GM18502 (cell line): ENCODE data around the gene ZCCHC17.

Experiments
- ATAC-seq: cut with Tn5 transposase; IDR thresholded peaks from one replicate; pipeline ENCODE4 v1.9.1; 2021; ENCODE audit warnings: mild to moderate bottlenecking; ENCODE audit not compliant: unreplicated experiment, poor library complexity

ZCCHC17 gene

GRCh38 chr1:31302709-31303441 lies 6.0 kb downstream of the ZCCHC17 start:
- no peak for ATAC-seq

GRCh38 chr1:31306278-31306677 lies 9.4 kb downstream of the ZCCHC17 start:
- no peak for ATAC-seq

- ATAC-seq, result no peak
Measured at GRCh38 chr1:31308036-31308435, 11.2 kb downstream of the ZCCHC17 start.

DNA sequence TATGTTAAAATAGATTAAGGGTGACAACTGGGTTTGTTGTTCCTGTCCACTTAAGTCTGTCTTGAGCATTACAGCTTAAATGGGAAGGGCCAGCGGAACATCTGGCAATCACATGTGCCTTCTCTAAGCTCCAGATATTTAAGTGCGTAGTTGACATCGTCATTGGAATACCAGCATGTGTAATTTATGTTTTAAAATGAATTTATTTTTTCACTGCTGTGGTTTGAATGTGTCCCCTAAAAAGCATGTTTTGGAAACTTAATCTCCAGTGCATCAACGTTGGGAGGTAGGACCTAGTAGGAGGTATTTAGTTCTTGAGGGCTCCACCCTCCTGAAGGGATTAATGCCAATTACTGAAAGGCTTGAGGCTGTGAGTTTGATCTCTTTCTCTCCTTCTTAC lies 13.4 kb downstream of the ZCCHC17 start:
- ATAC-seq, result no peak

- no peak for ATAC-seq
Measured at GRCh38 chr1:31315902-31316301, 19.1 kb downstream of the ZCCHC17 start.

GRCh38 chr1:31318146-31318545 lies 21.3 kb downstream of the ZCCHC17 start:
- no peak for ATAC-seq

DNA sequence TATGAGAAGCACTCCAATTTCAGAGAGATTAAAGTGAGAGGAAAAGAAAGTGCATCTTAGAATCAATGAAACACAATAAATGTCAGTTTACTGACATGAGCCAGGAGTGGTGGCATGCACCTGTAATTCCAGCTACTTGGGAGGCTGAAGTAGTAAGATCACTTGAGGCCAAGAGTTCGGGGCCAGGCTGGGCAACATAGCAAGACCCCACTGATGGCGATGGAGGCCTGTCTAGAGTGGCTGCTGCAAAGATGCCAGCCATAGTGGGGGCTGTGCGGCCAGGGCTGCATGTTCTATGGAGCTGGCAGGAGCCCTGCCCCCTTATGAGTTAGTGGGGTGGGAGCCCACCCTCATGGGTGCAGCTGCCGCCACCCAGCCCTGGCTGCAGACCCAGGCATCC lies 27.3 kb downstream of the ZCCHC17 start:
- ATAC-seq, result no peak

DNA sequence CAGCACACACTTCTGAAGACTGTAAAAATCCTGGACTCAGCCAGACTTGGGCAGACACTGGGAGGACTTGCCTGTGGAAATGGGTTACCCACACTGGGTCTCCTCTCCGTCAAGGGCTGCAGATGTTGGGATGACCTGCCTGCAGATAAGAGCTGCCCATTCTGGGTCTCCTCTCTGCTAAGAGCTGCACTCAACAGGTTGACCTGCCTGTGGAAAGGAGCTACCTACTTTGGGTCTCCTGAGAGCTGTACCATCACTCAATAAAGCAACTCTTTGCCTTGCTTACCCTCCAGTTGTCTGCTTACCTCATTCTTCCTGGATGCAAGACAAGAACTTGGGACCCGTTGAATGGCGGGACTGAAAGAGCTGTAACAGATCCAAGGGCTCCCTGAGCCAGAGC lies 28.2 kb downstream of the ZCCHC17 start:
- ATAC-seq, result no peak

DNA sequence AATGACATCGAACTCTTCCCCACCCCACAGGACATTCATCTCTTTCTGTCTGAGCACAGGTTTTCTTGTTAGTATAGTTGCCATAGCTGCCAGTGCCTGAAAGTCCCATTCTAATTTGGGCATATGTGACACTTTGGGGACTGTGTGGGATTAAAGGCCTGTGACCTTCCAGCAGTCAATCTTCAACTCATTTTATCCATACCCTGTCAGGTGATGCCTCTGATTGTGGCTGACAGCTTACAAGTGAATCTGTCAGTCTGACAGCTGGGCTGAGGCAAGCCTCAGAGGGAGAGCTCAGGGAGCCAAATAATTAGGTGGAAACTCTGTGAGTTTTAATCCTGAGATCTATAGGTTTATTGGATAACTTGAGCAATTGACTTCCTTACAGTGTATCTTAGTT lies 29.6 kb downstream of the ZCCHC17 start:
- no peak for ATAC-seq

GRCh38 chr1:31327381-31327780 lies 30.5 kb downstream of the ZCCHC17 start:
- no peak for ATAC-seq

GRCh38 chr1:31335007-31335406 lies 38.2 kb downstream of the ZCCHC17 start:
- ATAC-seq, result no peak

- ATAC-seq, result no peak
Measured at GRCh38 chr1:31336687-31337467, 40.0 kb downstream of the ZCCHC17 start.

DNA sequence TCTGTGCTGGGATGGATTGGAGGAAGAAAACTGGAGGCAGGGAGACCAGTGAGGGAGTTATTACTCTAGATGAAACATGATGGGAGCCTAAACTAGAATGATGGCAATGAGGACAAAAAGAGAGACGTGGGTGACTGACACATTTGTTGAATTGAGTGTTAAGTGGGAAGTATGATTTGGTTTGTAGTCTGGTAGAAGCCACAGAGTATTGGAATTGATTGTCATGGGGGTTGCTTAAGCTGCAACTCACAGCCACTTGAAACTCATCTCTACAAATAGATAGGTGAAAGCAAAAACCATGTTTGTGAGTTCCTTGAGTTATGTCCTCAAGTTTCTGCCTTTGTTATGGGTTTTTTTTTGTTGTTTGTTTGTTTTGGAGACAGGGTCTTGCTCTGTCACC lies 47.7 kb downstream of the ZCCHC17 start:
- no peak for ATAC-seq

DNA sequence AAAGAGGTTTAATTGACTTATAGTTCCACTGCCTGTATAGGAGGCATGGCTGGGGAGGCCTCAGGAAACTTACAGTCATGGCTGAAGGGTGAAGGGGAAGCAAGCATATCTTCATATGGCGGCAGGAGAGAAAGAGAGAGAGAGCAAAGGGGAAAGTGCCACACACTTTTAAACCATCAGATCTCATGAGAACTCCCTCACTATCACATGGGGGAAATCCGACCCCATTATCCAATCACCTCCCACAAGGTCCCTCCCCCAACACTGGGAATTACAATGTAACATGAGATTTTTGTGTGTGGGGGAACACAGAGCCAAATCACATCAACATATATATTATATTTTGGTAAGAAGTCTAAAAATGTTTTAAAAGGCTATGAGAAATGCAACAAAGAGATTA lies 48.8 kb downstream of the ZCCHC17 start:
- ATAC-seq, result no peak

DNA sequence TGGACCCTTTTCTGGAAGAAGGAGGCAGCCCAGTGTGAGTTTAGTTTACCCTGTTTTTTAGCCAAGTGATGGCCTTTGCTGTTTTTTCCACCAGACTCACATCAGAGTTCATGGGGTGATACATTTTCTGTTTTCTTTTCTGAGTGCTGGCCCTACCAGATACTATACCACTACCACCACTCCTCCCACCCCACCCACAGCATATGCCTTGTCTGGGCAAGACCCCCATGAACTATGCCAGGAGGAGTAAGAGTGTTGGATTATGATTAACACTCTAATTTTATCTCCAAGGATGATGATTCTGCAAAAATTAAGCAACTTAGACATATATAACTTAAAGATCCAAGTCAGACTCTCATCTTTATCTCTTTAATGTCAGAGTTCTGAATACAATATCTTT lies 50.0 kb downstream of the ZCCHC17 start:
- no peak for ATAC-seq

DNA sequence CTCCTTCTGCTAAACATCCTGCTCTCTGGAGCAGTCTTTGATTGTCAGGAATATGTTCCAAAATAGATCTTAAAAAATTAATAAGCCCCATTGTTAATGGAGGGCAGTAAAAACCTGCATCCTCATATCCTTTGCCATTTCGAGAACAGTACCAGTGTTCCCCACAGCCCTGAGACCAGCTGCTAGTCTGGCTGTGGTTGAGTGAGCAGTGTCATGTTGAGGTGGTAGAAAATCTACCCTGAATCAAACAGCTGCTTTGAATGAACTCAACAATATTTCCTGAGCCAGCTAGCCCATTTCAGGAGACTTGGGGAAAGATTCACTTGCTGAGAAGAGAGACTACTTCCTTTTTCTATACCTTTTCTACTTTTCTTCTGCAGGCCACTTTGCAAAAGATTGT lies 51.6 kb downstream of the ZCCHC17 start:
- no peak for ATAC-seq

- no peak for ATAC-seq
Measured at GRCh38 chr1:31354283-31354682, 57.5 kb downstream of the ZCCHC17 start.

GRCh38 chr1:31356427-31356826 lies 59.6 kb downstream of the ZCCHC17 start:
- ATAC-seq, result no peak

GRCh38 chr1:31361607-31362006 lies 64.8 kb downstream of the ZCCHC17 start:
- no peak for ATAC-seq

DNA sequence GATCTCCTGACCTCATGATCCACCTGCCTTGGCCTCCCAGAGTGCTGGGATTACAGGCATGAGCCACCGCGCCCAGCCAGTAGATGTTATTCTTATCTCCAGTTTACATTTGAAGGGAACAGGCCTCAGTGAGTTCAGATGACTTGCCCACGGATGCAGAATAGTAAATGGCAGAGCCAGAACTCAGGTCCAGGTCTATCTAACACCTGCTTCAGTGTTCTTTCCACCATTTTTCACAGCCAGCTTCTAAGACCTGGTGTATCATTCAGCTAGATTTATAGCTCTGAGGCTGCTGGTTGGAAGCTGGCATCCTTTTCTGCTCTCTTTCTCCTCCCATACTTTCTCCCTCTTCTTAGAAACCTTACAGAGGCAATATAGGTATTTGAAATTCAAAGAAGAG lies 65.2 kb downstream of the ZCCHC17 start:
- ATAC-seq, result no peak

GRCh38 chr1:31364561-31365250 lies 67.9 kb downstream of the ZCCHC17 start:
- no peak for ATAC-seq
